ENCODE data around the gene RTL5.
"Not testable (repeated sequence)": the region's sequence is repeated elsewhere in the genome, so short reads cannot be mapped to it uniquely, and the experiment has no call there.

RTL5 gene

GRCh38 chrX:72131317-72132294, at the start of gene RTL5:
Gene RTL5 (minus strand): TSS chrX:72131915.
- Histone ChIP-seq H3K27me3 (ENCODE audit: insufficient read depth, low read length) (no peaks in the 10 kb centered on the region), H3K27ac (ENCODE audit: low read depth, low read length, poor library complexity, severe bottlenecking) (no peak within 1 kb of the TSS), H2AFZ (ENCODE audit: low read length) (no peak within 1 kb of the TSS), H3K4me2 (ENCODE audit: low read length) (peak within 1 kb of the TSS; percentile 52), H3K4me3 (ENCODE audit: low read depth, low read length, poor library complexity, severe bottlenecking) (peak within 1 kb of the TSS; percentile 31), H3K79me2 (ENCODE audit: insufficient read depth, low read length) (no peaks in the 10 kb centered on the region), H3K36me3 (ENCODE audit: insufficient read depth, low read length) (no peaks in the 10 kb centered on the region), H4K20me1 (ENCODE audit: insufficient read depth, low read length) (no peaks in the 10 kb centered on the region), H3F3A (ENCODE audit: insufficient read depth, low read length) (no peaks in the 10 kb centered on the region), H3K9ac (ENCODE audit: low read length) (no peak within 1 kb of the TSS), H3K9me3 (ENCODE audit: low read length) (no peaks in the 10 kb centered on the region), H3K9me2 (ENCODE audit: low read depth, low read length) (no peaks in the 10 kb centered on the region), H3K4me1 (ENCODE audit: insufficient read depth, low read length, severe bottlenecking) (no peaks in the 10 kb centered on the region)
- no peak for TF ChIP-seq EZH2 (IDR thresholded peaks at IDR 0.05; ENCODE audit: borderline replicate concordance, low read length)
- no peak for TF ChIP-seq CTCF (IDR thresholded peaks at IDR 0.05; ENCODE audit: low read length)

- peak overlapping the region; percentile 85 for H3K4me2 ChIP-seq (ENCODE audit: low read length)
- TF ChIP-seq CTCF (IDR thresholded peaks at IDR 0.05; ENCODE audit: low read length) (no peak), EZH2 (IDR thresholded peaks at IDR 0.05; ENCODE audit: borderline replicate concordance, low read length) (no peak)
- peak overlapping the region; percentile 86 for H3K9ac ChIP-seq (ENCODE audit: low read length)
- no peaks in the 10 kb centered on the region for H3K9me2 ChIP-seq (ENCODE audit: low read depth, low read length)
- H3K27ac ChIP-seq (ENCODE audit: low read depth, low read length, poor library complexity, severe bottlenecking) = peak overlapping the region; percentile 85
- 0 out of 2 replicates have a peak overlapping the region, but pooled peaks have one; percentile 63 for H2AFZ ChIP-seq (ENCODE audit: low read length)
- H4K20me1 ChIP-seq (ENCODE audit: insufficient read depth, low read length) = no peaks in the 10 kb centered on the region
- peaks cover 17% of the 10 kb centered on the region for H3K4me1 ChIP-seq (ENCODE audit: insufficient read depth, low read length, severe bottlenecking)
- no peaks in the 10 kb centered on the region for H3F3A ChIP-seq (ENCODE audit: insufficient read depth, low read length)
- H3K36me3 ChIP-seq (ENCODE audit: insufficient read depth, low read length) = no peaks in the 10 kb centered on the region
- no peaks in the 10 kb centered on the region for H3K79me2 ChIP-seq (ENCODE audit: insufficient read depth, low read length)
- H3K9me3 ChIP-seq (ENCODE audit: low read length) = no peaks in the 10 kb centered on the region
- peak overlapping the region; percentile 99 for H3K4me3 ChIP-seq (ENCODE audit: low read depth, low read length, poor library complexity, severe bottlenecking)
- no peaks in the 10 kb centered on the region for H3K27me3 ChIP-seq (ENCODE audit: insufficient read depth, low read length)
Observed at GRCh38 chrX:72180539-72180938, 48.8 kb upstream of the RTL5 start.

- H3K4me3 ChIP-seq (ENCODE audit: low read depth, low read length, poor library complexity, severe bottlenecking) = no peak overlapping the region
- H3K79me2 ChIP-seq (ENCODE audit: insufficient read depth, low read length) = no peaks in the 10 kb centered on the region
- no peaks in the 10 kb centered on the region for H4K20me1 ChIP-seq (ENCODE audit: insufficient read depth, low read length)
- no peaks in the 10 kb centered on the region for H3K9me2 ChIP-seq (ENCODE audit: low read depth, low read length)
- no peak overlapping the region for H3K9ac ChIP-seq (ENCODE audit: low read length)
- no peaks in the 10 kb centered on the region for H3K27me3 ChIP-seq (ENCODE audit: insufficient read depth, low read length)
- no peaks in the 10 kb centered on the region for H3K36me3 ChIP-seq (ENCODE audit: insufficient read depth, low read length)
- no peak overlapping the region for H2AFZ ChIP-seq (ENCODE audit: low read length)
- H3F3A ChIP-seq (ENCODE audit: insufficient read depth, low read length) = no peaks in the 10 kb centered on the region
- H3K4me1 ChIP-seq (ENCODE audit: insufficient read depth, low read length, severe bottlenecking) = peaks cover 7% of the 10 kb centered on the region
- H3K9me3 ChIP-seq (ENCODE audit: low read length) = no peaks in the 10 kb centered on the region
- H3K4me2 ChIP-seq (ENCODE audit: low read length) = no peak overlapping the region
- no peak for TF ChIP-seq CTCF (IDR thresholded peaks at IDR 0.05; ENCODE audit: low read length)
- no peak for TF ChIP-seq EZH2 (IDR thresholded peaks at IDR 0.05; ENCODE audit: borderline replicate concordance, low read length)
- no peak overlapping the region for H3K27ac ChIP-seq (ENCODE audit: low read depth, low read length, poor library complexity, severe bottlenecking)
Observed at GRCh38 chrX:72176981-72177380, 45.3 kb upstream of the RTL5 start.

- H3K79me2 ChIP-seq (ENCODE audit: insufficient read depth, low read length); H3K27me3 ChIP-seq (ENCODE audit: insufficient read depth, low read length); H3K4me2 ChIP-seq (ENCODE audit: low read length); H3K4me3 ChIP-seq (ENCODE audit: low read depth, low read length, poor library complexity, severe bottlenecking); H3K27ac ChIP-seq (ENCODE audit: low read depth, low read length, poor library complexity, severe bottlenecking); H3K4me1 ChIP-seq (ENCODE audit: insufficient read depth, low read length, severe bottlenecking); H4K20me1 ChIP-seq (ENCODE audit: insufficient read depth, low read length); H3F3A ChIP-seq (ENCODE audit: insufficient read depth, low read length); H3K36me3 ChIP-seq (ENCODE audit: insufficient read depth, low read length); H3K9me2 ChIP-seq (ENCODE audit: low read depth, low read length); H2AFZ ChIP-seq (ENCODE audit: low read length); H3K9me3 ChIP-seq (ENCODE audit: low read length); H3K9ac ChIP-seq (ENCODE audit: low read length): not testable (repeated sequence)
Observed at GRCh38 chrX:72176289-72176688, 44.6 kb upstream of the RTL5 start.
